ENCODE measurements around the gene CPA4. TPM values are rescaled to one million over a fixed set of nuclear protein-coding genes. Genes with fewer than 3 reads are reported as not detected.

The CPA4 gene
- total RNA-seq, 2 donors from 2014 or later = not detected

DNA sequence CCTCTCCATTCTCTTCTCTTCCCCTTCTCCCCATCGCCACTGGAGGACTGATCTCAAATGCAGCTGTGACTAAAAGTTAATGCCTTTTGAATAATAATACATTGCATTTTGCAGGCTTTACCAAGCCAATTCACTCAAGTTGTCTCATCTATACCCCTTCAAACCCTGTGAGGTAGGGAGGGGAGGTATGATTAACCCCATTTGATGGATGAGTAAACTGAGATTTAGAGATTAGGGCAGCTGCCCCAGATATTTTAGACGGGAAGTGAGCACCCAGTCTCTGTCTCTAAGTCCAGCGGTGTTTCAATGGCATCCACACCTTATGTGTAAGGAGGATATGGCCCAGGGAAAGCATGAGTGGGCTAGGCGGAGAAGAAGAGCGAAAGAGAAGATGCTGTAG lies 52.8 kb downstream of the CPA4 start:
- no peak overlapping the region for H3K4me3 ChIP-seq
- H3K4me1 ChIP-seq (ENCODE audit: control insufficient read depth in 1 of 2, low read depth in 2 of 2) = no peaks in the 10 kb centered on the region
- ATAC-seq (ENCODE audit: insufficient number of reproducible peaks, low FRiP score, low read depth) = no peak
- TF ChIP-seq, protein P1, sequence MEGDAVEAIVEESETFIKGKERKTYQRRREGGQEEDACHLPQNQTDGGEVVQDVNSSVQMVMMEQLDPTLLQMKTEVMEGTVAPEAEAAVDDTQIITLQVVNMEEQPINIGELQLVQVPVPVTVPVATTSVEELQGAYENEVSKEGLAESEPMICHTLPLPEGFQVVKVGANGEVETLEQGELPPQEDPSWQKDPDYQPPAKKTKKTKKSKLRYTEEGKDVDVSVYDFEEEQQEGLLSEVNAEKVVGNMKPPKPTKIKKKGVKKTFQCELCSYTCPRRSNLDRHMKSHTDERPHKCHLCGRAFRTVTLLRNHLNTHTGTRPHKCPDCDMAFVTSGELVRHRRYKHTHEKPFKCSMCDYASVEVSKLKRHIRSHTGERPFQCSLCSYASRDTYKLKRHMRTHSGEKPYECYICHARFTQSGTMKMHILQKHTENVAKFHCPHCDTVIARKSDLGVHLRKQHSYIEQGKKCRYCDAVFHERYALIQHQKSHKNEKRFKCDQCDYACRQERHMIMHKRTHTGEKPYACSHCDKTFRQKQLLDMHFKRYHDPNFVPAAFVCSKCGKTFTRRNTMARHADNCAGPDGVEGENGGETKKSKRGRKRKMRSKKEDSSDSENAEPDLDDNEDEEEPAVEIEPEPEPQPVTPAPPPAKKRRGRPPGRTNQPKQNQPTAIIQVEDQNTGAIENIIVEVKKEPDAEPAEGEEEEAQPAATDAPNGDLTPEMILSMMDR (IDR thresholded peaks at IDR 0.05) = no peak
- no peak overlapping the region for H3K27ac ChIP-seq
- H3K36me3 ChIP-seq = no peaks in the 10 kb centered on the region
- H3K27me3 ChIP-seq (replicated peaks; ENCODE audit: insufficient read depth) = no peaks in the 10 kb centered on the region
- no peak for DNase-seq (ENCODE audit: low spot score)
- no peaks in the 10 kb centered on the region for H3K9me3 ChIP-seq

DNA sequence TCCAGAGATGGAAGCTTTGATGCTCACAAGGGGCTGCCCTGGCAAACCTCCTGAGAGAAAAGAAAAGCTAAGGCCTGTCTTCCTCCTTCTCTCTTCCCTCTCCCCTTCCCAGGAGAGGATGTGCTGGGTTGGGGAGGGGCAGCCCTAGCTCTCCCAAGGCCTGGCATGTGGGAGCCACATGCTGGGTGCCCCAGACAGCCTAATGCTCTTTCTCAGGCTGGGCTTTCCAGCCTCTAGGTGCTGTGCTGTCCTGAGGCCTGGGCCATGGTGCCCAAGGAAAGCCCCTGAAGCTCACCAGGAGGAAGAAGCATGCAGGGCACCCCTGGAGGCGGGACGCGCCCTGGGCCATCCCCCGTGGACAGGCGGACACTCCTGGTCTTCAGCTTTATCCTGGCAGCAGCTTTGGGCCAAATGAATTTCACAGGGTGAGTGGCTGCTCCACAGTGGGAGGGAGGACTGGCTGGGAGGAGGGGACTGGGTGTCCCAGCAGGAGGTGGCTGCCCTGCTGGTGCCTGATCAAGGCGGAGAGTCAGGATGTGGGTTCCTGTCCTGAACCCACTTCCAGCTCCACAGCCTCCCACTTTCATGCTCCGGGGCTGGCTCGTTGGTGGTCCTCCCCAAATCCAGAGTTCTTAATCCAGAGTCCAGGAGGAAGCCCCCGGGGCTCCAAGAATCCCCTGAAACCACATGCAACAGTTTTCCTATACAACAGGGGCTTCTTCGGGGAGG lies 53.4 kb downstream of the CPA4 start:
- no peaks in the 10 kb centered on the region for H3K27me3 ChIP-seq (replicated peaks; ENCODE audit: insufficient read depth)
- H3K9me3 ChIP-seq = no peaks in the 10 kb centered on the region
- H3K4me3 ChIP-seq = no peak overlapping the region
- ATAC-seq (ENCODE audit: insufficient number of reproducible peaks, low FRiP score, low read depth) (no peak), DNase-seq (ENCODE audit: low spot score) (no peak)
- TF ChIP-seq, protein P1 (IDR thresholded peaks at IDR 0.05) = no peak
- no peaks in the 10 kb centered on the region for H3K4me1 ChIP-seq (ENCODE audit: control insufficient read depth in 1 of 2, low read depth in 2 of 2)
- no peaks in the 10 kb centered on the region for H3K36me3 ChIP-seq
- no peak overlapping the region for H3K27ac ChIP-seq

DNA sequence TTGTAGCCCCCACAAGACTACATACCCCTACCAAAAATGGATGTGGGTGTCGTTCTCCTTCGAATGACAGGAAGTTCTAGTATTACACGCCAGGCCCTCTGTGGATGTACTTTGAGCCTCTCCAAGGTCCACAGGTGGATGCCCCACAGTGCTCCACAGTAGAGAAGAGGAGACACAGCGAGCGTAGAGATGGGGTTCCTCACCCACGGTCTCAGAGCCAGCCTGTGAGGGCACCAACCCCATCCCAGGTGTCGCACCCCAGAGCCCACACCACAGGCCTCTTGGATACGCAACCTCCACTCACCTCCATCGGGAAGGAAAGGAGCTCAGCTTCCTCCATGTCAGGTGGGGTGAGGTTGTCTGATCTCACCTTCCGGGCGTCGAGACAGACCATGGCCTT lies 54.0 kb downstream of the CPA4 start:
- Histone ChIP-seq H3K9me3 (no peaks in the 10 kb centered on the region), H3K27me3 (replicated peaks; ENCODE audit: insufficient read depth) (no peaks in the 10 kb centered on the region), H3K27ac (no peak overlapping the region), H3K4me3 (no peak overlapping the region), H3K36me3 (no peaks in the 10 kb centered on the region), H3K4me1 (ENCODE audit: control insufficient read depth in 1 of 2, low read depth in 2 of 2) (no peaks in the 10 kb centered on the region)
- TF ChIP-seq, protein P1 (IDR thresholded peaks at IDR 0.05) = no peak
- DNase-seq (ENCODE audit: low spot score) (no peak), ATAC-seq (ENCODE audit: insufficient number of reproducible peaks, low FRiP score, low read depth) (no peak)

DNA sequence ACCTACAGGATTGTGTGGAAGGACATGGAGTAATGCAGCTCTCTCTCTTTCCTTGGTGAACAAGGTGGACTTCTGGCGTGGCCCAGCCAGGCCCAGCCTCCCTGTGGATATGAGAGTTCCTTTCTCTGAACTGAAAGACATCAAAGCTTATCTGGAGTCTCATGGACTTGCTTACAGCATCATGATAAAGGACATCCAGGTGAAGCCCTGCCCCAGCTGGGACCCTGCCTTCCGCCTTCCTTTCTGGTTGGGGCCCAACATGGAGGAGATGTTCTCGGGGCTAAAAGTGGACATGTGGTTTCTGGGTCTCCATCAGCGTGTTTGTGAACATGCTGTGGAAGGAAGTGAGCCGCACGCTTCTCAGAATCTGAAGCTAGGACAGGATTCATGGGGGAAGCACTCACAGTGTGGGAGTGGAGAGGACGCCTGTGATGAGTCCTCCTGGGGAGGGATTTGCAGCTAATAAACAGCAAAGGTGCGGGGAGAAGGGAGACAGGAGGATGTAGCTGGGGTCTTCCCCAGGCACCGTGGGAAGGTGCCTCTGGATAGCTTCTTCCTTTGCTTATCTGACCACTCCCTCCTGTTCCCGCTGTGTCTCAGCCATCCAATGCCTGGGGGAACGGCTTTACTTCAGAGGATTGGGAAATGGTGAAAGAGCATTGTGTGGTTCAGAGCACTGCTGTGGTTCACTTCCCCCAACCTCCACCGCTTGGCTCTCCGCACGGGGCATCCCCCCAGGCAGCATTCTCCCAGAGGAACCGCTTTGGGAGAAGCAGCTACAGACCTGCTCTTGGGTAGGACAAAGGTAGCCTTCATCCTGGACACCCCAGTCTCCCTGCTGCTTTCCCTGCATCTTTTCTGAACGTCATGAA lies 57.2 kb downstream of the CPA4 start:
- H3K27ac ChIP-seq = no peak overlapping the region
- no peak for ATAC-seq (ENCODE audit: insufficient number of reproducible peaks, low FRiP score, low read depth)

More for the DNA sequence above, 57.2 kb downstream of the CPA4 start:
- Histone ChIP-seq H3K27me3 (replicated peaks; ENCODE audit: insufficient read depth) (no peaks in the 10 kb centered on the region), H3K4me1 (ENCODE audit: control insufficient read depth in 1 of 2, low read depth in 2 of 2) (peaks cover 6 to 17% of the 10 kb centered on the region in 2 donors), H3K36me3 (no peaks in the 10 kb centered on the region), H3K9me3 (no peaks in the 10 kb centered on the region), H3K4me3 (no peak overlapping the region)
- TF ChIP-seq, protein P1 (IDR thresholded peaks at IDR 0.05) = no peak
- no peak for DNase-seq (ENCODE audit: low spot score)
